HCT116 (cell line): ENCODE data around the gene EPHB3. TPM values are rescaled to one million over a fixed set of nuclear protein-coding genes. Genes with fewer than 3 reads are reported as not detected.

Experiments used
- ATAC-seq: fragments of 200-7000 bp; cut with Tn5 transposase; 2 replicates; pipeline ENCODE4 v1.9.1; 2020; ENCODE audit warnings: mild to moderate bottlenecking, moderate library complexity
- BruUV-seq: library from RNA; stranded (reverse); fragments of 400-500 nt; replicated peaks from 2 replicates; lab custom pipeline; 2021; lab: Mats Ljungman, UMichigan
- CTCF ChIA-PET: fragments of 300-600 bp; sonication (Branson Sonifier 250); formaldehyde crosslinking; loops from one replicate; lab custom pipeline; 2021; ENCODE audit warnings: antibody characterized with exemption; lab: Charles Lee
- POLR2A ChIA-PET: fragments of 300-600, 350-600 bp; sonication (Branson Sonifier 250); formaldehyde crosslinking; loops from one replicate; lab custom pipeline; 2021; ENCODE audit warnings: antibody characterized with exemption; lab: Charles Lee
- RAD21 ChIA-PET, 2 experiments: fragments of 300-600 bp; sonication (Branson Sonifier 250); formaldehyde crosslinking; loops; one replicate each; lab custom pipeline; 2023; ENCODE audit warnings: low total read pairs in 2 of 2; ENCODE audit not compliant: uncharacterized antibody in 2 of 2, unreplicated experiment in 2 of 2, low non-redundant PET in 1 of 2; lab: Charles Lee
- DNase-seq: peaks from one replicate; pipeline ENCODE4 v3.0.0-alpha.2; 2010; ENCODE audit warnings: low read depth, low spot score
- H2AFZ ChIP-seq: fragments of 200-600 bp; shearing (Covaris generic), sonication (generic); 2 replicates; pipeline ENCODE4 v1.6.1; 2017; ENCODE audit warnings: low read depth, mixed run types, mixed read lengths, antibody characterized with exemption, low read length; ENCODE audit not compliant: poor library complexity, severe bottlenecking
- H3K27ac ChIP-seq: 2 replicates; pipeline ENCODE4 v1.5.1; 2012; ENCODE audit warnings: low read depth, low read length
- H3K27me3 ChIP-seq: fragments of 200-600 bp; sonication (generic); 2 replicates; pipeline ENCODE4 v1.6.1; 2016; ENCODE audit warnings: mixed run types, low read length, mixed read lengths; ENCODE audit not compliant: insufficient read depth
- H3K36me3 ChIP-seq, 2 experiments: fragments of 200-500 bp in 1 of 2; fragments of 200-600 bp in 1 of 2; sonication (Bioruptor generic) in 1 of 2; sonication (generic) in 1 of 2; 2 replicates each; pipeline versions ENCODE4 v1.5.1 to v1.6.1; 2014 to 2016; ENCODE audit warnings: low read length in 2 of 2, inconsistent platforms in 1 of 2, mixed read lengths in 1 of 2, mixed run types in 1 of 2; ENCODE audit not compliant: insufficient read depth in 2 of 2, control insufficient read depth in 1 of 2
- H3K4me1 ChIP-seq, 2 experiments: fragments of 200-600 bp in 1 of 2; sonication (generic) in 1 of 2; 2 replicates each; pipeline versions ENCODE4 v1.5.1 to v1.6.1; 2012 to 2017; ENCODE audit warnings: low read length in 2 of 2, inconsistent platforms in 1 of 2, mild to moderate bottlenecking in 1 of 2, mixed read lengths in 1 of 2, mixed run types in 1 of 2, moderate library complexity in 1 of 2; ENCODE audit not compliant: insufficient read depth in 2 of 2, control insufficient read depth in 1 of 2
- H3K4me2 ChIP-seq: fragments of 200-600 bp; sonication (generic); 2 replicates; pipeline ENCODE4 v1.6.1; 2017; ENCODE audit warnings: mixed run types, low read length, mixed read lengths
- H3K4me3 ChIP-seq, 2 experiments: fragments of 200-600 bp in 1 of 2; sonication (generic) in 1 of 2; replicated peaks in 1 of 2; 2 replicates each; pipeline ENCODE4 v1.5.1; 2011 to 2016; ENCODE audit warnings: low read length in 2 of 2, control low read depth in 1 of 2, low read depth in 1 of 2, mild to moderate bottlenecking in 1 of 2, mixed read lengths in 1 of 2, mixed run types in 1 of 2
- H3K79me2 ChIP-seq: fragments of 200-600 bp; sonication (generic); 2 replicates; pipeline ENCODE4 v1.6.1; 2017; ENCODE audit warnings: mild to moderate bottlenecking, mixed run types, low read length, moderate library complexity, mixed read lengths; ENCODE audit not compliant: insufficient read depth
- H3K9ac ChIP-seq: fragments of 200-600 bp; sonication (generic); 2 replicates; pipeline ENCODE4 v1.6.1; 2016; ENCODE audit warnings: low read length, mixed read lengths
- H3K9me2 ChIP-seq: fragments of 200-600 bp; sonication (generic), shearing (Covaris generic); 2 replicates; pipeline ENCODE4 v1.6.1; 2017; ENCODE audit warnings: mixed run types, mild to moderate bottlenecking, moderate library complexity; ENCODE audit not compliant: insufficient read depth
- H3K9me3 ChIP-seq, 2 experiments: fragments of 200-500 bp in 1 of 2; fragments of 200-600 bp in 1 of 2; sonication (Bioruptor generic) in 1 of 2; sonication (generic) in 1 of 2; 2 replicates each; pipeline ENCODE4 v1.6.1; 2014 to 2017; ENCODE audit warnings: low read length in 2 of 2, mixed read lengths in 2 of 2, inconsistent platforms in 1 of 2, low read depth in 1 of 2, mild to moderate bottlenecking in 1 of 2, mixed run types in 1 of 2, moderate library complexity in 1 of 2; ENCODE audit not compliant: control insufficient read depth in 1 of 2, insufficient read depth in 1 of 2
- H4K20me1 ChIP-seq: fragments of 200-600 bp; sonication (generic), shearing (Covaris generic); 2 replicates; pipeline ENCODE4 v1.6.1; 2017; ENCODE audit warnings: mixed run types, mild to moderate bottlenecking, moderate library complexity; ENCODE audit not compliant: insufficient read depth
- CEBPB ChIP-seq: IDR thresholded peaks from 2 replicates; pipeline ENCODE4 v1.6.1; 2012; ENCODE audit warnings: low read depth
- EGR1 ChIP-seq: IDR thresholded peaks from 2 replicates; pipeline ENCODE4 v1.6.1; 2012; ENCODE audit warnings: low read depth
- JUND ChIP-seq: IDR thresholded peaks from 2 replicates; pipeline ENCODE4 v1.6.1; 2012
- POLR2AphosphoS5 ChIP-seq: IDR thresholded peaks from 2 replicates; pipeline ENCODE4 v1.6.1; 2011; ENCODE audit warnings: mild to moderate bottlenecking, low read depth, low read length, moderate library complexity
- SIN3A ChIP-seq: IDR thresholded peaks from 2 replicates; pipeline ENCODE4 v1.6.1; 2012; ENCODE audit warnings: low read depth
- SP1 ChIP-seq: IDR thresholded peaks from 2 replicates; pipeline ENCODE4 v1.6.1; 2012; ENCODE audit warnings: low read depth
- SRF ChIP-seq: IDR thresholded peaks from 2 replicates; pipeline ENCODE4 v1.6.1; 2012; ENCODE audit warnings: low read depth
- YY1 ChIP-seq: IDR thresholded peaks from 2 replicates; pipeline ENCODE4 v1.6.1; 2011; ENCODE audit warnings: low read length, low read depth, moderate library complexity, mild to moderate bottlenecking; ENCODE audit not compliant: insufficient replicate concordance; ENCODE audit errors: extremely low read depth
- ZFX ChIP-seq: fragments of 450-650 bp; IDR thresholded peaks from 2 replicates; pipeline ENCODE4 v1.6.1; 2017
- intact Hi-C: fragments of 100-400 bp; cut with micrococcal nuclease; formaldehyde crosslinking; loops from 2 replicates; pipeline ENCODE4 v1.10.0; 2022
- total RNA-seq: library from RNA; stranded (reverse); gene quantifications from one replicate; pipeline ENCODE4 v1.2.1, GENCODE V29; 2021; ENCODE audit not compliant: unreplicated experiment
- TF ChIP-seq, protein P1 (sequence below): IDR thresholded peaks from 2 replicates; pipeline ENCODE4 v1.6.1; 2012
- TF ChIP-seq, protein P2 (sequence below): IDR thresholded peaks from 2 replicates; pipeline ENCODE4 v1.6.1; 2012
- TF ChIP-seq, protein P3 (sequence below): IDR thresholded peaks from 2 replicates; pipeline ENCODE4 v1.6.1; 2011; ENCODE audit warnings: mild to moderate bottlenecking, low read length, moderate library complexity; ENCODE audit not compliant: insufficient replicate concordance; ENCODE audit errors: extremely low read depth

The EPHB3 gene
- total RNA-seq, 1 experiment from 2014 or later = 6.5 TPM

DNA sequence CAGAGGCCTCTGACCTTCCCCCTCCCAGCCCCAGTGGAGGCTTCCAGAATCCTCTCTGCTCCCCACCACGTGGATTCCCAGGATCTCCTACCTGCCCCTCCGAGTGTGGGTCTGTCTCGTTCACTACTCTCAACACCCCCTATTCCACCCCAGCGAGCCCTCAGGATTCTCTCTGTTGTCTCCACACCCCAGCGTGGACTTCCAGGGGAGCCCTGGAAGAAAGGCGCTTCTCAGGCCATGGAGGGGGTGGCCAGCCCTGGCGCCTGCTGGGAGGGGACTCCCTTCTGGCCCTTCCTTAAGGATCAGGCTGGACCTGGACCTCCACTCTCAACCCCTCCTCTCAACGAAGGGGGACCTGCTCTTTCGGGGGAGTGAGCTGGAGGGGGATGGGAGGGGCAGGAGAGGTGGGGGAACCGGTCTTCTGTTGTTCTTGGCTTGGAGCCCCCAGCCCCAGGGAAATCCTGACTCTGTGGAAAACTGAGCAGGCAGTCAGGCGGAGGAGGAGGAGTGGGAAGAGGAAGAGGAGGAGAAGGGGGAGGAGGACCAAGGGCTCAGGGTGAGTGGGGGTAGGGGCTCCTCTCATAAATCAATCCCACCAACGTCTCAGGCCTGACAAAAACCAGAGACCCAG lies 32.9 kb downstream of the EPHB3 start:
- RAD21 ChIA-PET = no interaction called here
- no peaks in the 10 kb centered on the region for H4K20me1 ChIP-seq
- no peak for TF ChIP-seq YY1
- no peak for TF ChIP-seq JUND
- no peak for TF ChIP-seq ZFX
- no peak for TF ChIP-seq SIN3A
- TF ChIP-seq SP1 = no peak
- no peak for TF ChIP-seq POLR2AphosphoS5
- TF ChIP-seq EGR1 = no peak
- TF ChIP-seq, protein P1, sequence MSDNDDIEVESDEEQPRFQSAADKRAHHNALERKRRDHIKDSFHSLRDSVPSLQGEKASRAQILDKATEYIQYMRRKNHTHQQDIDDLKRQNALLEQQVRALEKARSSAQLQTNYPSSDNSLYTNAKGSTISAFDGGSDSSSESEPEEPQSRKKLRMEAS = no peak
- TF ChIP-seq SRF = no peak
- BruUV-seq = no TSS peak
- peaks cover 0 to 4% of the 10 kb centered on the region in 2 experiments; a peak in 1 of 4 replicates for H3K4me1 ChIP-seq
- POLR2A ChIA-PET = no interaction called here
- ATAC-seq (no peak), DNase-seq (no peak)
- H3K36me3 ChIP-seq = no peaks in the 10 kb centered on the region
- H3K27ac ChIP-seq = no peak overlapping the region
- H3K9me2 ChIP-seq = no peaks in the 10 kb centered on the region; the same call in 1 of the 2 replicates
- intact Hi-C loops = no loop called here
- CTCF ChIA-PET = no interaction called here
- H2AFZ ChIP-seq = no peak overlapping the region
- H3K27me3 ChIP-seq = no peaks in the 10 kb centered on the region
- H3K4me2 ChIP-seq = no peak overlapping the region
- no peak overlapping the region for H3K4me3 ChIP-seq
- no peaks in the 10 kb centered on the region for H3K9me3 ChIP-seq
- no peaks in the 10 kb centered on the region for H3K79me2 ChIP-seq
- no peak overlapping the region for H3K9ac ChIP-seq

DNA sequence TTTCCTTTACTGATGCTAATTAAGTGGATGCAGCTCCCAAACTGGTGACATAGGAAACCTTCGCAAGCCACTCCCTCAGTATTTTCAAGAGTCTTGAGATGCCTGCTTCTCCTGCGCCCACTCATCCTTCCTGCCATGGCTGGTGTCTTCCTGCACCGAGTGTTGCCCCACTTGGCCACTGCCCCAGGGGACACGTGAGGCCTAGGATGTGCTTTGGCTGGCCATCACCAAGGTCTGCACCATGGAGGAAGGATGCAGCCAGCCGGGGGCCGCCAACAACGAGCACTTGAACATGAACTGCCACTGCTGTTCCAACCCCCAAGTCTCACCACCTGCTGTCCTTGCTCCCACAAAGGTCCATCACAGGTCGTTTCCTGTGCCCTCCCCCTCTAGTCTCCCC lies 34.1 kb downstream of the EPHB3 start:
- Histone ChIP-seq H4K20me1 (no peaks in the 10 kb centered on the region), H3K4me3 (no peak overlapping the region), H3K27me3 (no peaks in the 10 kb centered on the region), H3K9me2 (no peaks in the 10 kb centered on the region), H3K27ac (no peak overlapping the region), H3K4me2 (no peak overlapping the region), H2AFZ (no peak overlapping the region), H3K4me1 (peaks cover 0 to 4% of the 10 kb centered on the region in 2 experiments; a peak in 1 of 4 replicates), H3K36me3 (no peaks in the 10 kb centered on the region), H3K79me2 (no peaks in the 10 kb centered on the region), H3K9me3 (no peaks in the 10 kb centered on the region), H3K9ac (no peak overlapping the region)
- ChIA-PET CTCF (no interaction called here), RAD21 (no interaction called here), POLR2A (no interaction called here)
- no peak for ATAC-seq
- no peak for DNase-seq
- TF ChIP-seq CEBPB (no peak), YY1 (no peak), POLR2AphosphoS5 (no peak), SP1 (no peak)
- TF ChIP-seq, protein P2, sequence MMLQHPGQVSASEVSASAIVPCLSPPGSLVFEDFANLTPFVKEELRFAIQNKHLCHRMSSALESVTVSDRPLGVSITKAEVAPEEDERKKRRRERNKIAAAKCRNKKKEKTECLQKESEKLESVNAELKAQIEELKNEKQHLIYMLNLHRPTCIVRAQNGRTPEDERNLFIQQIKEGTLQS = no peak
- TF ChIP-seq, protein P3, sequence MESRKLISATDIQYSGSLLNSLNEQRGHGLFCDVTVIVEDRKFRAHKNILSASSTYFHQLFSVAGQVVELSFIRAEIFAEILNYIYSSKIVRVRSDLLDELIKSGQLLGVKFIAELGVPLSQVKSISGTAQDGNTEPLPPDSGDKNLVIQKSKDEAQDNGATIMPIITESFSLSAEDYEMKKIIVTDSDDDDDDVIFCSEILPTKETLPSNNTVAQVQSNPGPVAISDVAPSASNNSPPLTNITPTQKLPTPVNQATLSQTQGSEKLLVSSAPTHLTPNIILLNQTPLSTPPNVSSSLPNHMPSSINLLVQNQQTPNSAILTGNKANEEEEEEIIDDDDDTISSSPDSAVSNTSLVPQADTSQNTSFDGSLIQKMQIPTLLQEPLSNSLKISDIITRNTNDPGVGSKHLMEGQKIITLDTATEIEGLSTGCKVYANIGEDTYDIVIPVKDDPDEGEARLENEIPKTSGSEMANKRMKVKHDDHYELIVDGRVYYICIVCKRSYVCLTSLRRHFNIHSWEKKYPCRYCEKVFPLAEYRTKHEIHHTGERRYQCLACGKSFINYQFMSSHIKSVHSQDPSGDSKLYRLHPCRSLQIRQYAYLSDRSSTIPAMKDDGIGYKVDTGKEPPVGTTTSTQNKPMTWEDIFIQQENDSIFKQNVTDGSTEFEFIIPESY = no peak
- BruUV-seq = no TSS peak
- intact Hi-C loops = no loop called here
